Colonic mucosa (tissue), 4 donors: ENCODE measurements around the gene KRTAP5-2. TPM values are rescaled to one million over a fixed set of nuclear protein-coding genes. Genes with fewer than 3 reads are reported as not detected.

Source experiments
- DNase-seq: peaks from one replicate; pipeline ENCODE4 v3.0.0-alpha.2; 2020
- H3K27ac ChIP-seq: fragments of 200-600 bp; one replicate; pipeline ENCODE4 v1.8.0; 2021
- H3K27me3 ChIP-seq: fragments of 200-600 bp; one replicate; pipeline ENCODE4 v1.8.0; 2021
- H3K36me3 ChIP-seq: fragments of 200-600 bp; one replicate; pipeline ENCODE4 v1.8.0; 2021
- H3K4me1 ChIP-seq: fragments of 200-600 bp; one replicate; pipeline ENCODE4 v1.8.0; 2021; ENCODE audit warnings: mild to moderate bottlenecking
- H3K4me3 ChIP-seq: fragments of 200-600 bp; one replicate; pipeline ENCODE4 v1.8.0; 2021
- H3K9ac ChIP-seq, 2 donors: one replicate each; pipeline ENCODE4 v1.7.0; 2013; ENCODE audit warnings: control low read depth in 2 of 2, low read depth in 2 of 2, low read length in 2 of 2
- H3K9me3 ChIP-seq: fragments of 200-600 bp; one replicate; pipeline ENCODE4 v1.8.0; 2021
- CTCF ChIP-seq: fragments of 200-600 bp; IDR thresholded peaks from one replicate; pipeline ENCODE4 v1.8.0; 2022; ENCODE audit warnings: antibody characterized with exemption, mild to moderate bottlenecking
- intact Hi-C: fragments of 100-400 bp; cut with DNase I; formaldehyde crosslinking; loops from one replicate; pipeline ENCODE4 v1.14.1; 2022
- total RNA-seq, 2 donors: library from RNA; stranded (reverse); fragmentation: NEBNext Ultra II Directional in 1 of 2; extraction: Animal tissue kit (Norgen Biotek cat#: 25700) in 1 of 2; gene quantifications; one replicate each; pipeline ENCODE4 v1.2.1, GENCODE V29; 2021
- donor health status: healthy.
- donor health status: DM: no; HTN: no; CAD: no.
- donor health status: DM: no; HTN: no; CAD: no.

Gene KRTAP5-2
- total RNA-seq, 2 donors from 2014 or later, result not detected

- Histone ChIP-seq H3K9me3 (no peaks in the 10 kb centered on the region), H3K4me1 (no peaks in the 10 kb centered on the region), H3K27ac (no peak overlapping the region), H3K9ac (no peak overlapping the region), H3K4me3 (no peak overlapping the region), H3K36me3 (no peaks in the 10 kb centered on the region), H3K27me3 (no peaks in the 10 kb centered on the region)
- no peak for TF ChIP-seq CTCF
- intact Hi-C loops, result loop anchor here (5.0 kb wide), 1 partner anchor 84 kb away; no protein-coding TSS in a partner anchor
- no peak for DNase-seq
Observed at GRCh38 chr11:1631066-1631568, 33.0 kb upstream of the KRTAP5-2 start.

- Histone ChIP-seq H3K9ac (no peak overlapping the region), H3K4me1 (no peaks in the 10 kb centered on the region), H3K36me3 (no peaks in the 10 kb centered on the region), H3K27ac (no peak overlapping the region), H3K4me3 (no peak overlapping the region), H3K27me3 (no peaks in the 10 kb centered on the region), H3K9me3 (no peaks in the 10 kb centered on the region)
- no peak for DNase-seq
- intact Hi-C loops, result loop anchor here (5.0 kb wide), 1 partner anchor 83 kb away; no protein-coding TSS in a partner anchor
- TF ChIP-seq CTCF, result no peak
Observed at GRCh38 chr11:1630271-1630670, 32.2 kb upstream of the KRTAP5-2 start.

GRCh38 chr11:1629326-1630185 lies 31.5 kb upstream of the KRTAP5-2 start, which contains the start of gene KRTAP5-5:
TSS of gene KRTAP5-5 (plus strand) at chr11:1629775. CDS start at chr11:1629841, 66 bp downstream.
- DNase-seq, result no peak
- no peak within 1 kb of the TSS for H3K4me3 ChIP-seq
- intact Hi-C loops, result loop anchor here (5.0 kb wide), 1 partner anchor 82 kb away; no protein-coding TSS in a partner anchor
- H3K27me3 ChIP-seq, result no peaks in the 10 kb centered on the region
- H3K9me3 ChIP-seq, result no peaks in the 10 kb centered on the region
- no peak within 1 kb of the TSS for H3K9ac ChIP-seq
- no peaks in the 10 kb centered on the region for H3K36me3 ChIP-seq
- H3K4me1 ChIP-seq, result no peaks in the 10 kb centered on the region
- TF ChIP-seq CTCF, result no peak
- no peak within 1 kb of the TSS for H3K27ac ChIP-seq

GRCh38 chr11:1628506-1629325 lies 30.6 kb upstream of the KRTAP5-2 start:
- Histone ChIP-seq H3K27me3 (no peaks in the 10 kb centered on the region), H3K36me3 (no peaks in the 10 kb centered on the region), H3K4me1 (no peaks in the 10 kb centered on the region), H3K9ac (no peak overlapping the region), H3K4me3 (no peak overlapping the region), H3K27ac (no peak overlapping the region), H3K9me3 (no peaks in the 10 kb centered on the region)
- intact Hi-C loops, result no loop called here
- peak; percentile 92 for TF ChIP-seq CTCF
- DNase-seq, result peak; percentile 63

GRCh38 chr11:1625541-1625940 lies 27.4 kb upstream of the KRTAP5-2 start:
- no peak for DNase-seq
- Histone ChIP-seq H3K4me3 (no peak overlapping the region), H3K36me3 (no peaks in the 10 kb centered on the region), H3K27ac (no peak overlapping the region), H3K9ac (no peak overlapping the region), H3K9me3 (no peaks in the 10 kb centered on the region), H3K27me3 (no peaks in the 10 kb centered on the region), H3K4me1 (no peaks in the 10 kb centered on the region)
- intact Hi-C loops, result no loop called here
- no peak for TF ChIP-seq CTCF
